Heart right ventricle (tissue), 16 donors: ENCODE results near the gene ORAI3. TPM values are rescaled to one million over a fixed set of nuclear protein-coding genes. Genes with fewer than 3 reads are reported as not detected.

Source experiments
- ATAC-seq, 8 donors: fragments of 200-7000 bp; cut with Tn5 transposase; one replicate each; pipeline ENCODE4 v1.9.1; 2020; ENCODE audit warnings: mild to moderate bottlenecking in 8 of 8, moderate library complexity in 8 of 8, moderate number of reproducible peaks in 1 of 8
- DNase-seq, 2 donors: peaks; one replicate each; pipeline ENCODE4 v3.0.0-alpha.2; 2020
- H3K27ac ChIP-seq, 10 donors: fragments of 200-600 bp; sonication (generic) in 2 of 10; one replicate each; pipeline versions ENCODE4 v1.5.0 to v1.8.0; 2020 to 2022; ENCODE audit warnings: mild to moderate bottlenecking in 3 of 10
- H3K27me3 ChIP-seq, 7 donors: fragments of 200-600 bp; one replicate each; pipeline ENCODE4 v1.8.0; 2021 to 2022; ENCODE audit warnings: mild to moderate bottlenecking in 2 of 7
- H3K36me3 ChIP-seq, 9 donors: fragments of 200-600 bp; sonication (generic) in 1 of 9; one replicate each; pipeline versions ENCODE4 v1.5.0 to v1.8.0; 2020 to 2022; ENCODE audit warnings: mild to moderate bottlenecking in 2 of 9
- H3K4me1 ChIP-seq, 9 donors: fragments of 200-600 bp; sonication (generic) in 1 of 9; one replicate each; pipeline versions ENCODE4 v1.5.0 to v1.8.0; 2020 to 2022; ENCODE audit warnings: mild to moderate bottlenecking in 4 of 9
- H3K4me3 ChIP-seq, 10 donors: fragments of 200-600 bp; sonication (generic) in 2 of 10; one replicate each; pipeline versions ENCODE4 v1.5.0 to v1.8.0; 2020 to 2022; ENCODE audit warnings: mild to moderate bottlenecking in 7 of 10, moderate library complexity in 2 of 10
- H3K9me3 ChIP-seq, 11 donors: fragments of 200-600 bp in 10 of 11; sonication (generic) in 2 of 11; one replicate each; pipeline versions ENCODE4 v1.5.0 to v1.8.0; 2013 to 2022; ENCODE audit warnings: mild to moderate bottlenecking in 2 of 11, control low read depth in 1 of 11, moderate library complexity in 1 of 11
- WGBS, 2 donors: extraction: QIAGEN DNeasy Blood & Tissue Kit; methylation state at CpG; one replicate each; pipeline ENCODE4 v1.1.7; 2013; ENCODE audit warnings: inconsistent platforms in 1 of 2; 5-methylcytosine and 5-hydroxymethylcytosine counted together
- intact Hi-C, 10 donors: fragments of 100-400 bp; cut with DNase I; formaldehyde crosslinking; loops; one replicate each; pipeline versions ENCODE4 v1.11.1 to v1.14.2; 2022
- polyA plus RNA-seq, 2 donors: library from polyadenylated mRNA; stranded (reverse); fragments of 200-250 nt; gene quantifications; one replicate each; pipeline ENCODE4 v1.2.3, GENCODE V29; 2013
- total RNA-seq, 10 donors: library from RNA; stranded (reverse); fragmentation: NEBNext Ultra II Directional in 3 of 10; extraction: Animal tissue kit (Norgen Biotek cat#: 25700) in 3 of 10; gene quantifications; one replicate each; pipeline versions ENCODE4 v1.2.1 to v1.2.4, GENCODE V29; 2021 to 2023
- TF ChIP-seq, protein P1 (sequence below), 9 donors: fragments of 200-600 bp; sonication (generic) in 2 of 9; IDR thresholded peaks; one replicate each; pipeline versions ENCODE4 v1.5.0 to v1.8.0; 2021 to 2022; ENCODE audit warnings: antibody characterized with exemption in 9 of 9, mild to moderate bottlenecking in 5 of 9, moderate library complexity in 1 of 9
- donor health status: Arrhythmogenic right ventricular cardiomyopathy.
- donor health status: ischemic (EF 13 %, LVEDD 7.1; RV severe dilation, severe dysfunction).
- donor health status: healthy with polysubstance abuse.
- donor health status: DM: no; HTN: yes; CAD: no.
- donor health status: DM: no; HTN: no; CAD: no.
- donor health status: ischemic (EF 25% LVEDD 6.9; RV normal size, moderate dysfunction).
- donor health status: ischemic (EF 25% LVEDD 5.7; RV mildly dilated, moderate dysfunction).
- donor health status: healthy.
- donor health status: DM: yes; HTN: yes; CAD: no.
- donor health status: Ischemic cardiomyopathy.
- donor health status: ischemic (EF 35%, LVEDD 5.7; RV mildly dilated, moderate dysfunction).
- donor health status: nonischemic (EF 11% LVEDD 7.7; RV severe dilation, severe dysfunction).
- donor health status: DM: yes; HTN: yes; CAD: no.
- donor health status: PGD.
- donor health status: ischemic (EF 29% LVEDD 5.4; RV normal size, mild dysfunction).
- donor health status: nonischemic (EF 23%, LVEDD 6.1; RV moderate dilation, normal function).

Gene ORAI3
- total and polyA plus RNA-seq, 12 donors: 7.8 to 19.8 (median 11.4) TPM

DNA sequence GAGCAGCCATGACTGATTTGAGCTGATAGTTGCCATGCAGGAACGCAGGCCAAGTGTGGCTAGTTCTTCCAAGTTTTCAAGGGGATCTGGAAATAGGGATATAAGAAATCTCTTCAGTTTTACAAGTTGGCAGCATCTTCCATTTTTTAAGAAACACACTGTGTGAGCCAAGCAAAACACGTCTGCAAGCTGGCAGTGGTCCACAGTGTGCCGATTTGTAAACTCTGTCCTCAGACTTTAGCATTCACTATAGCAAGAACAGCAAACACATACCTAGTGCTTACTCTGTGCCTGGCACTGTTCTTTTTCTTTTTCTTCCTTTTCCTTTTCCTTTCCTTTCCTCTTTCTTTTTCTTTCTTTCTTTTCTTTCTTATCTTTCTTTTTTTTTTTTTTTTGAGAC lies 2.9 kb downstream of the ORAI3 start:
- ATAC-seq (no peak), DNase-seq (peak; percentile 50 to 68)
- Histone ChIP-seq H3K4me1 (peaks cover 6 to 57% (median 47%) of the 10 kb centered on the region in 9 donors), H3K9me3 (no peaks in the 10 kb centered on the region), H3K27me3 (no peaks in the 10 kb centered on the region), H3K36me3 (peaks cover 0 to 19% (median 0%) of the 10 kb centered on the region in 9 donors), H3K4me3 (no peak overlapping the region), H3K27ac (peak overlapping the region in 5 of 10 donors; percentile 18 to 96 (median 29))
- intact Hi-C loops: loop anchor here in 2 of 10 donors (10.0 kb wide), 2 partner anchors 493 to 923 kb away; partner anchors contain the start of genes ZNF267 (in 1 of the 2) and ZNF843 (in 1 of the 2)
- WGBS, 2 donors: 17 to 23% methylated on average over 3 of the region's 3 CpGs
- TF ChIP-seq, protein P1, sequence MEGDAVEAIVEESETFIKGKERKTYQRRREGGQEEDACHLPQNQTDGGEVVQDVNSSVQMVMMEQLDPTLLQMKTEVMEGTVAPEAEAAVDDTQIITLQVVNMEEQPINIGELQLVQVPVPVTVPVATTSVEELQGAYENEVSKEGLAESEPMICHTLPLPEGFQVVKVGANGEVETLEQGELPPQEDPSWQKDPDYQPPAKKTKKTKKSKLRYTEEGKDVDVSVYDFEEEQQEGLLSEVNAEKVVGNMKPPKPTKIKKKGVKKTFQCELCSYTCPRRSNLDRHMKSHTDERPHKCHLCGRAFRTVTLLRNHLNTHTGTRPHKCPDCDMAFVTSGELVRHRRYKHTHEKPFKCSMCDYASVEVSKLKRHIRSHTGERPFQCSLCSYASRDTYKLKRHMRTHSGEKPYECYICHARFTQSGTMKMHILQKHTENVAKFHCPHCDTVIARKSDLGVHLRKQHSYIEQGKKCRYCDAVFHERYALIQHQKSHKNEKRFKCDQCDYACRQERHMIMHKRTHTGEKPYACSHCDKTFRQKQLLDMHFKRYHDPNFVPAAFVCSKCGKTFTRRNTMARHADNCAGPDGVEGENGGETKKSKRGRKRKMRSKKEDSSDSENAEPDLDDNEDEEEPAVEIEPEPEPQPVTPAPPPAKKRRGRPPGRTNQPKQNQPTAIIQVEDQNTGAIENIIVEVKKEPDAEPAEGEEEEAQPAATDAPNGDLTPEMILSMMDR (IDR thresholded peaks at IDR 0.05): no peak

DNA sequence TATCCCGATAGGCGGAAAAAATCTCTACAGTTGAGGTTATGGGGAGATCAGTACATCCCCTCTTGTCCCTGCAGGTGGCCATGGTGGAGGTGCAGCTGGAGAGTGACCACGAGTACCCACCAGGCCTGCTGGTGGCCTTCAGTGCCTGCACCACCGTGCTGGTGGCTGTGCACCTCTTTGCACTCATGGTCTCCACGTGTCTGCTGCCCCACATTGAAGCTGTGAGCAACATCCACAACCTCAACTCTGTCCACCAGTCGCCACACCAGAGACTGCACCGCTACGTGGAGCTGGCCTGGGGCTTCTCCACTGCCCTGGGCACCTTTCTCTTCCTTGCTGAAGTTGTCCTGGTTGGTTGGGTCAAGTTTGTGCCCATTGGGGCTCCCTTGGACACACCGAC lies 4.2 kb downstream of the ORAI3 start:
- peaks cover 0 to 19% (median 0%) of the 10 kb centered on the region in 9 donors for H3K36me3 ChIP-seq
- ATAC-seq (no peak), DNase-seq (no peak)
- H3K9me3 ChIP-seq: no peaks in the 10 kb centered on the region
- intact Hi-C loops: loop anchor here in 2 of 10 donors (10.0 kb wide), 2 partner anchors 492 to 922 kb away; partner anchors contain the start of genes ZNF267 (in 1 of the 2) and ZNF843 (in 1 of the 2)
- 84 to 85% methylated on average over 9 of the region's 9 CpGs for WGBS, 2 donors
- H3K4me1 ChIP-seq: peaks cover 6 to 57% (median 49%) of the 10 kb centered on the region in 9 donors
- peak overlapping the region in 5 of 10 donors; percentile 21 to 60 (median 48) for H3K27ac ChIP-seq
- TF ChIP-seq, protein P1 (IDR thresholded peaks at IDR 0.05): no peak
- H3K4me3 ChIP-seq: no peak overlapping the region
- H3K27me3 ChIP-seq: no peaks in the 10 kb centered on the region

DNA sequence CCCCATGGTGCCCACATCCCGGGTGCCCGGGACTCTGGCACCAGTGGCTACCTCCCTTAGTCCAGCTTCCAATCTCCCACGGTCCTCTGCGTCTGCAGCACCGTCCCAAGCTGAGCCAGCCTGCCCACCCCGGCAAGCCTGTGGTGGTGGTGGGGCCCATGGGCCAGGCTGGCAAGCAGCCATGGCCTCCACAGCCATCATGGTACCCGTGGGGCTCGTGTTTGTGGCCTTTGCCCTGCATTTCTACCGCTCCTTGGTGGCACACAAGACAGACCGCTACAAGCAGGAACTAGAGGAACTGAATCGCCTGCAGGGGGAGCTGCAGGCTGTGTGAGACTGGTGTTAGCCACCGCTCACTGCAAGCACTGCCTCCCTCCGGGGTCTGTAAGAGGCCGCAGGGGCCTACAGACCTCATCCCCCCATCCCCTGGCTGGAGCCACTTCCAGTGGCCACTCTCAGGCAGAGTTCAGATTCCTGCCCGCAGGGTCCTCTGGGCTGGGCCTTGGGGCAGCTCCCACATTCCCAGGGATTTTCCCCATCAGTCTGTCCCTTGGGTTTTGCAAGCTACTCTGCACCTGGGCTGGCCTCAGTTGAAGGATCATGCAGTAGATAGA lies 4.8 kb downstream of the ORAI3 start:
- 34 to 45% methylated on average over 15 of the region's 15 CpGs for WGBS, 2 donors
- H3K4me1 ChIP-seq: peaks cover 8 to 57% (median 47%) of the 10 kb centered on the region in 9 donors
- ATAC-seq (no peak), DNase-seq (peak; percentile 53)
- intact Hi-C loops: loop anchor here in 2 of 10 donors (10.0 kb wide), 2 partner anchors 491 to 921 kb away; partner anchors contain the start of genes ZNF267 (in 1 of the 2) and ZNF843 (in 1 of the 2)
- TF ChIP-seq, protein P1 (IDR thresholded peaks at IDR 0.05): peak; percentile 31 to 74 (median 65)
- no peak overlapping the region for H3K4me3 ChIP-seq
- H3K36me3 ChIP-seq: peaks cover 0 to 19% (median 0%) of the 10 kb centered on the region in 9 donors
- H3K27ac ChIP-seq: peak overlapping the region in 7 of 10 donors; percentile 21 to 60 (median 37)
- H3K9me3 ChIP-seq: no peaks in the 10 kb centered on the region
- no peaks in the 10 kb centered on the region for H3K27me3 ChIP-seq

DNA sequence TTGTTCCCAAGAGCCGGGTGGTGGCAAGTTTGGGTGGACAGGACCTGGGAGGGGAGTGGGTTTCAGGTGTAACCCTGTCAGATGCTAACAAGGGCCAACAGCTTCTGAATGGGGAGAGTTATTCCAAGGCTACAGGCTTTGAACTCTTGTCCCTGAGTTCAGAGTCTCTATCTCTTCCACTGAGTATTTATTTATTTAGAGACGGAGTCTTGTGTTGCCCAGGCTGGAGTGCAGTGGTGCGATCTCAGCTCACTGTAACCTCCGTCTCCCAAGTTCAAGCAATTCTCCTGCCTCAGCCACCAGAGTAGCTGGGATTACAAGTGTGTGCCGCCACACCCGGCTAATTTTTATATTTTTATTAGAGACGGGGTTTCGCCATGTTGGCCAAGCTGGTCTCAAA lies 6.1 kb downstream of the ORAI3 start:
- intact Hi-C loops: loop anchor here in 3 of 10 donors (5.0 to 10.0 kb wide), 4 partner anchors 77 to 920 kb away; partner anchors contain the start of genes ARMC5 (in 1 of the 3), STX4 (in 1 of the 3), ZNF267 (in 1 of the 3) and ZNF843 (in 1 of the 3)
- ATAC-seq: no peak

More for the DNA sequence above, 6.1 kb downstream of the ORAI3 start:
- TF ChIP-seq, protein P1 (IDR thresholded peaks at IDR 0.05): no peak
- Histone ChIP-seq H3K4me3 (no peak overlapping the region), H3K4me1 (peaks cover 12 to 60% (median 48%) of the 10 kb centered on the region in 9 donors), H3K27me3 (no peaks in the 10 kb centered on the region), H3K36me3 (peaks cover 0 to 30% (median 9%) of the 10 kb centered on the region in 9 donors), H3K9me3 (no peaks in the 10 kb centered on the region), H3K27ac (no peak overlapping the region)
- DNase-seq: no peak
- WGBS, 2 donors: 86 to 91% methylated on average over 8 of the region's 8 CpGs
